ENCODE results near the gene C14orf132. TPM values are rescaled to one million over a fixed set of nuclear protein-coding genes. Genes with fewer than 3 reads are reported as not detected.

Gene C14orf132
- total and polyA plus RNA-seq, 9 of the 15 experiments (the other 6 are each of a cell fraction or from before 2014, with no cell fraction given) = not detected

GRCh38 chr14:96030108-96030760 lies 8.9 kb upstream of the C14orf132 start (continued):
- TF ChIP-seq PRDM10 (IDR thresholded peaks at IDR 0.05; ENCODE audit: partially characterized antibody) (no peak), TAF9B (IDR thresholded peaks at IDR 0.05; ENCODE audit: partially characterized antibody) (no peak), RFX1 (IDR thresholded peaks at IDR 0.05) (no peak), RAD21 (CRISPR knock-in tag; conservative IDR thresholded peaks at IDR 0.05 in 1 of 2, IDR thresholded peaks at IDR 0.05 in 1 of 2) (no peak), ZNF764 (CRISPR knock-in tag; IDR thresholded peaks at IDR 0.05; ENCODE audit: low read depth) (no peak), STAG1 (CRISPR knock-in tag; IDR thresholded peaks at IDR 0.05; ENCODE audit: borderline replicate concordance) (no peak), TCF7L2 (IDR thresholded peaks at IDR 0.05; ENCODE audit: low read depth, low read length) (no peak), CBX2 (IDR thresholded peaks at IDR 0.05; ENCODE audit: insufficient read depth, low read length, poor library complexity, severe bottlenecking) (no peak), GATAD2B (IDR thresholded peaks at IDR 0.05; ENCODE audit: borderline replicate concordance) (no peak), ZBTB9 (CRISPR knock-in tag; IDR thresholded peaks at IDR 0.05) (no peak)
